RKO (cell line): ENCODE measurements around the gene KIRREL3.
A peak's percentile ranks its signal among the peaks of the same experiment; 100 is the strongest.

Experiments used
- DNase-seq: peaks from one replicate; pipeline ENCODE4 v3.0.0-alpha.2; 2016; ENCODE audit warnings: low spot score

KIRREL3 gene

DNA sequence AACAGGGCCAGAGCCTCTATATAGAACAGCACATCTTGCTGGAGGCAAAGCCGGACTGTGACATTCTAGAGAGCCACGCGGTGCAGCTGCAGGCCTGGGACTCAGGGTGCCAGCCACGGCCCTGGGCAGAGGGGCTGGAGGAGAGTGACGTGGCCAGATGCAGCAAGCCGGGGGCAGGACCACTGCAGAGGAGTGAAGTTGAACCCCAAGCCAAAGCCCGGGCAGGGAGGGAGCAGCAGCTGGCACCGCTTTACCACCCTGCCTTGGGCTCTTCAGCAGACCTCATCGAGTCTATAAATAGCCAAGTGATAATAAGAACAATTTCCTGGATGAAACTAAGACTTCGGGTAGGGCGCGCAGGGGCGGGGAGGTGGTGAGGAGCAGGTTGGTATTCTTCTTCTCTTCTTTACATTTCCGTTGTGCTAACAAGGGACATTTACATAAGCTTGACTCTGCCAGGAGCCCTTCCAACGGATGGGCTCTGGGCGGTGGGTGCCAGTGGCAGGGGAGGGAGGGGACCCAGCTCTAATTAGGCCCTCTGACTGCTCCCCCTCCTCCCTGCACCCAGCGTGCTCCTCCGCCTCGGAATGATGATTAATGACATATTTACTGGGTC is 534.9 kb downstream of the KIRREL3 start:
- DNase-seq: no peak

- DNase-seq: no peak
Observed at GRCh38 chr11:126464796-126465195, 535.8 kb downstream of the KIRREL3 start.

GRCh38 chr11:126462422-126462821 is 538.1 kb downstream of the KIRREL3 start:
- no peak for DNase-seq

DNA sequence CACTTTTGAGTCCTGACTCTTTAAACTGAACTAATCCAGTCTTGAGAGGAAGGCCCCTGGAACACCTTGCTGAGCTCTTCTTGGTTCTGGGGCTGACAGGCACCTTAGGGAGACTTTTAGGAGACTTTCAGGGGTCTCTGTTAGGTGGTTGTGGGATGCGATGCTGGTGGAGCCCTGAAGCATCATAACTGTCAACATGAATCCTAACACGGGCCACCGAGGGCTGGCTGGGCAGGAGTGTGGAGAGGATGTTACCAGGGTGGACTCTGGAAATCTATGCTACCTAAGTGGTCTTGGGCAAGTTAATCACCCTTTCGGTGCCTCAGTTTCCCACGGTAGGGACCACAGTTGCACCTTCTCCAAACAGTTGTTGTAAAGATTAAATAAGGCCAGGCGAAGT is 538.6 kb downstream of the KIRREL3 start:
- DNase-seq: no peak

DNA sequence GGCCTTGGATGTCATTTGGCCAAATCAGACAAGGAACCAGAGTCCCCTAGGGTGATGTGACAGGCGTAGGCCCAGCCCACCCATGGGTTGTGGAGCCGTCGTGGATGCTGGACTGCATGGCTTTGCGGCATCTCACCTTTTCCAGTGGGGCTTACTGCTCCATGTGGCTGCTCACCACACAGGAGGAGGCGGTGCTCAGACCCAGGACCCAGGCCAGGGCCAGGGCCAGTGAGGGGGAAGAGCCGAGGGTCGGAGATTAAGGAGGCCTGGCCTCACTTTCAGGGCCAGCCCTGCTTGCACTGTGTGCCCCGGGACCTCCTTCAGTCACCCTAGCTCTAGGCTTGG is 539.5 kb downstream of the KIRREL3 start:
- DNase-seq: no peak

- DNase-seq: no peak
Observed at GRCh38 chr11:126460417-126461095, 540.0 kb downstream of the KIRREL3 start.

GRCh38 chr11:126459691-126460281 is 540.8 kb downstream of the KIRREL3 start:
- DNase-seq: no peak

DNA sequence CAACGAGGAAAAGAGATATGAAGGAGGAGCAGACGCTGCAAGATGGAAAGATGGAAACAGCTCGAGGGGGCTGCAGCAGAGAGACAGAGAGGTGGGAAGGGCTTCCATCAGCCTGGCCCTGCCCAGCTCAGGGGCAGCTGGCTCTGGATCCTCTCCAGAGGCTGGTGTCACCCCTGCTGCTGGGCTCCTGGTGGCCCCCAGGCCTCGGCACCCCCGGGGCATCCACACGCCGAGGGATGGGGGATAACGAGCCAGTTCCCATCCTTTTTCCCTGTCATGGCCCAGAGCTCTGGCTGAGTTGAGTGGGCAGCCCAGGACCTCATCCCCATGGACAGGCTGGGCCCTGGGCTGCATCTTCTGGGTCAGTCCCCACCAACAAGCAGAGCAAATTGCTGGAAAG is 542.8 kb downstream of the KIRREL3 start:
- no peak for DNase-seq

- DNase-seq: no peak
Observed at GRCh38 chr11:126456783-126457542, 543.6 kb downstream of the KIRREL3 start.

GRCh38 chr11:126456089-126456488 is 544.5 kb downstream of the KIRREL3 start:
- DNase-seq: no peak

- no peak for DNase-seq
Observed at GRCh38 chr11:126452241-126453101, 548.1 kb downstream of the KIRREL3 start.

DNA sequence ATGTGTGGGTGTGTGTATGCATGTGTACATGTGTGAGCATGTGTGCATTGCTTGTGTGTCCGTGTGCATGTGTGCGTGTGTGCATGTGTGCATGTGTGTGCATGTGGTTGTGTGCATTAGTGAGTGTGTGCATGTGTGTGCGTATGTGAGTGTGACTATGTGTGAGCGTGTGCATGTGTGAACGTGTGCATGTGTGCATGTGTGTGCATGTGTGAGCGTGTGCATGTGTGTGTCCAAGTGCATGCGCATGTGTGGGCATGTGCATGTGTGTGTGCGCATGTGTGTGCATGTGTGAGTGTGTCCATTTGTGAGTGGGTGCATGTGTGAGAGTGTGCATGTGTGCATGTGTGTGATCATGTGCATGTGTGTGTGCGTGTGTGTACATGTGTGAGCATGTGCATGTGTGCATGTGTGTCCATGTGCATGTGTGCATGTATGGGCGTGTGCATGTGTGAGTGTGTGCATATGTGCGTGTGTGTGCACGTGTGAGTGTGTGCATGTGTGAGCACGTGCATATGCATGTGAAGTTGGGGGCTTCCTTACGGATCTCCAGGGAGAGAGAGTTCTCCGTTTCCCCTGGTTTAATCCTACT is 549.3 kb downstream of the KIRREL3 start:
- DNase-seq: no peak

- no peak for DNase-seq
Observed at GRCh38 chr11:126450806-126451205, 549.8 kb downstream of the KIRREL3 start.

- DNase-seq: no peak
Observed at GRCh38 chr11:126450198-126450597, 550.4 kb downstream of the KIRREL3 start.

DNA sequence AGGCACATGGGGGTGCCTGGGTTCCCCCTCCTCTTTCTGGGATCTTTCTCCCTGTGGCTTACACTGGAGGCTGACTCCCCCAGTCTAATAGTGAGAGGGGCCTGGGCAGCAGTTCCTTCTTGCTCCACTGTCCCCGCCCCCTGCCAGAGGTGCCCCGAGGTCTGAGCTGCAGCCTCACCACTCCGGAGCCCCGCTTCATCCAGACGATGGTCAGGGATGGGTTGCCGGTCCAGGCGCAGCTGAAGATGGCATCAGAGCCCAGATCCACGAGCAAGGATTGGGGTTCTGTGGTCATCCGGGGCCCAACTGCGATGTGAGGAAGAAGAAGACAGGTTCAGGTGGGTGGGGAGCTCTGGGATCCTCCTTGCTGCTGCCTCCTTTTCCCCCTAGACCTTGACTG is 554.0 kb downstream of the KIRREL3 start:
- DNase-seq: no peak

DNA sequence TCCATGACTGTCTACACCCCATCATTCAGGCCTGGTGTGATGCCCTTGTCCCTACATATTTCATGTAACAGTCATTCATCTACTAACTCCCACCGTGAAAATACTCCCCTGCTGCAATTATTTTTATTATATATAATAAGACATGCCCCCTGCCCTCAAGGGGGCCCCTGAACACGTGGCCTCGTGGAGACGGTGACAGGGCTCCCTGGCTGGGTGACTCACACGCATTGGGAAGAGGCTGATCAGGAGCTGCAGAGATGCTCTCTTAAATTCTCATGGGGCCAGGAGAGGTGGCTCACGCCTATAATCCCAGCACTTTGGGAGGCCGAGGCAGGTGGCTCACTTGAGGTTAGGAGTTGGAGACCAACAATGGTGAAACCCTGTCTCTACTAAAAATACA is 556.5 kb downstream of the KIRREL3 start:
- no peak for DNase-seq

- no peak for DNase-seq
Observed at GRCh38 chr11:126443120-126443519, 557.5 kb downstream of the KIRREL3 start.

DNA sequence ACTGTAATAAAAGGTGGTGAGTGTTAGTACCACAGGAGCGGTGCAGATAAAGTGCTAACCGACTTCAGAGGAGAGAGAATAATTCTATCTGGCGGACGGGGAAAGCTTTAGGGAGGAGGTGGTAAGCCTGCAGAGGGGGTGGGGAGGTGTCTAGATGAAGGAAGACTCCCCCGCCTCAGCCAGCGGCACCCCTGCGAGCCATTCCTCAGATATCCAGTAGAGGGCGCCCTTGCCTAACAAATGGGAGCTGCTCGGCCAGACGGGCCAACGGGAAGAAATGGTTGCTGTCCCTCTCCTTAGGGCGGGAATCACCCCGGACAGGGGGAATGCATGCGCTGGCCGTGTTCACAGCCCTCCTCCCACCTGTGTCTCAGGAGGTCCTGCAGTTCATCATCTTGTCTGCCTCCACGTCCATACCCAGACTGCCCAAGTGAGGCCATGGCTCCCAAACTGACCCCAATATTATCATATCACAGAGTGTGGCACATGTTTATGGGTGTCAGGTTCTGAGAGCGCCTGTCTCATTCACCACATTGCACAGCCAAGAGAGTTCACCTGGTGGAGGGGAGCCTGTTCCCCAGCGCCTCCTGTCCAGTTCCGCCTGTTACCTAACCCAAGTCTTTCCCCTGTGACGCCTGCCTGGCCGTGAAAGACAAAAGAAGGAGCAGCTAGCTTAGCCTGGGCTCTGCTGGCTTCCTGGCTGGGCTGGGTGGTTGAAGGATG is 559.6 kb downstream of the KIRREL3 start:
- DNase-seq: peak; percentile 67

DNA sequence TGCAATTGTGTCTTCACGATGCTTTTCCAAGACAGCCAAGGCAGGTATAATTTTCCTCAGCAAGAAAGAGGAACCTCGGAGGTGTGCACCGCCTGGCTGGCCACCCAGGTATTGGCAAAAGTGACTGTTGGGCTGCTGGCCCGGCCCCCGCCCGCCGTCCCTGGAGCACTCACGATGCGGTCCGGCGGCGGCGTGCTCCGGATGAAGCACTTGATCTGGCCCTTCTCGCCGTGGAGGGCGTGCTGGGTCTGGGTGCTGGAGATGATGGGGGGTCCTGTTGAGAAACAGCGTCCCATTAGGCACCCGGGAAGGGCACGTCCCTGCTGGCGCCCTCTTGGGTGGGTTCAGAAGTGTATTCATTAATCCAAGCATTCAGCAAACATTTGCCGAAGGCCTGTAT is 560.3 kb downstream of the KIRREL3 start:
- no peak for DNase-seq

GRCh38 chr11:126438691-126439090 is 561.9 kb downstream of the KIRREL3 start:
- DNase-seq: no peak

DNA sequence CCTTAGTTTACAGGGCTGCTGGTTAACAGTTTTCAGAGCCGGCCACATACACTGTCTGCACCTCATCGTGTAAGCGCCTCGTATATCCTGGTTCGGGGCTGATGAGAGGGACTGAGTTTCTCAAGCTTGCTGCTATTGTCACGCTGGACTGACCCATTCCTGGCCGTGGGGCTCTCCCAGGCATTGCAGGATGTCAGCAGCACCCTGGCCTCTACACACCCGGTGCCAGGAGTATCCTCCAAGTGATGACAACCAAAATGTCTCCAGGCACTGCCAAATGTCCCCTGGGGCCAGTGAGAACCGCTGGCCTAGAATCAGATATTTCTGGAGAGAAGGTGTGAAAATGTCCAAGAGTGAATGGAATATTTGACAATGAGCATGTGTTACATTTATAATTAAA is 562.3 kb downstream of the KIRREL3 start:
- DNase-seq: no peak
